ENCODE results near the gene EEF2.

GRCh38 chr19:4025317-4025716 is 40.1 kb upstream of the EEF2 start:
- TF ChIP-seq CTCF (conservative IDR thresholded peaks at IDR 0.05), result no peak
- no peak for TF ChIP-seq ZFX (IDR thresholded peaks at IDR 0.05)
